Measurements from ENCODE around the gene MTCP1.

MTCP1 gene, protein sequence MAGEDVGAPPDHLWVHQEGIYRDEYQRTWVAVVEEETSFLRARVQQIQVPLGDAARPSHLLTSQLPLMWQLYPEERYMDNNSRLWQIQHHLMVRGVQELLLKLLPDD

DNA sequence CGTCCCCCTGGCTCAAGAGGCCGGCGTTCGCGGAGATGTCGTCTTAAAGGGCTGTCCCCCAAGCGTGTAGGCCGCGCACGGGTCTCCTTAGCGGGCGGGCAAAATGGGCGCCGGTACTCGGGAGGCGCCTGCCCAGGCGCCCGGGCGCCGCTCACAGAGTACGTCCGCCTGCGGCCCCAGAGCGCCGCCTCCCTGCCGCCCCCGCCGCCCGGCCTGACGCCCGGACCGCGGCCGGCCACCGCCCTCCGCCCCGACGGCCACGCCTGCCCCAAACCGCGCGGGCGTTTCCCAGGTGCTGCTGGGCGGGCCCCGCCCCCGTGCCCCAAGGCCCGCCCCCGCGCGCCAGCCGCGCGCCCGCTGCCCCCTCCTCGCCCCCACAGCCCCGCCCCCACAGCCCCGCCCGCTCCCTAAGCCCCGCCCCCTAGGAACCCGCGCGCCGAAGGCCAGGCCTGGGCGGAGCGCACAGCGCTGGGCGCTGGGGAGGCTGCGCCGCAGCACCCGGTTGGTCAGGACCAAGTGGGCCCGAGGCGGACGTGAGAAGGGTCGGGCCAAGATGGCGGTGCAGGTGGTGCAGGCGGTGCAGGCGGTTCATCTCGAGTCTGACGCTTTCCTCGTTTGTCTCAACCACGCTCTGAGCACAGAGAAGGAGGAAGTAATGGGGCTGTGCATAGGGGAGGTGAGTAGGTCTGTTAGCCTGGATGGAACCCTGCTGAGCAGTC, at the start of gene MTCP1, which contains the start of the genes BRCC3 and CMC4:
MTCP1 (minus strand) TSS at position 162 of the 719 bp plus-strand sequence. CDS start 5,126 bp downstream, outside the sequence.
BRCC3 (plus strand) TSS at position 534 of the 719 bp plus-strand sequence; CDS start at position 554, 20 bp downstream.
CMC4 (minus strand) TSS at position 162 of the 719 bp plus-strand sequence. CDS start 7,113 bp downstream, outside the sequence.
- peak within 1 kb of the TSS; percentile 78 for H3K4me3 ChIP-seq (ENCODE audit: low read depth, low read length)
- no peak for TF ChIP-seq CTCF (IDR thresholded peaks at IDR 0.05; ENCODE audit: borderline replicate concordance, insufficient read depth, low read depth, low read length)

DNA sequence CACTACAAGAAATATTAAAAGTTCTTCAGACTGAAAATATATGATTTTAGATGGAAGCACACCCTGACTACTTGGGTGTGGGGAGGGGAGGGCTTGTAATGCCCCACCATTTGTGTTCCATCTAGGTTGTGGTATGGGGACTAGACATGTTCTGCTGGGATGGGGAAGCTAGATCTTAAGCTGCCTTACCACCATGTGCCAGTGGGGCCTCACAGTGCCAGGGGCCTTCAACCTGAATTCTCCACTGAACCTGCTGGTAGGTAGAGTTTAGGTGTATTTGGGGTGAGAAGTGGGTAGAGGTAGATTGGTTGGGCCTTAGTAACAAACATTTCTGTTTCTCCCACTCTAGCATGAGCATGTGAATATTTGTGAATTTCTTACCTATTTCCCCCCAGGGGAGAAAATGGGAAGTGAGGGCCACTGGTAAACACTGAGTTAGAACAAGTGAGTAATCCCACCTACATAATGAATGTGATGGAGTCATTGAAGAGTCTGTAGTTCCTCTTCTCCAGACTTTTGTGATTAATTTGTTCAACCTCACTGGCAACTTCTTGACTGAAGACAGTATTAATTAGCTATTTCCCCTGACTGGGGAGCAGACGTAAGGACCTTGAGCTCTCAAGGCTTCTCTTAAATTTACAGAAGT, 44.4 kb upstream of the MTCP1 start:
- no peak for TF ChIP-seq CTCF (IDR thresholded peaks at IDR 0.05; ENCODE audit: borderline replicate concordance, insufficient read depth, low read depth, low read length)
- no peak overlapping the region for H3K4me3 ChIP-seq (ENCODE audit: low read depth, low read length)

- no peak for TF ChIP-seq CTCF (IDR thresholded peaks at IDR 0.05; ENCODE audit: borderline replicate concordance, insufficient read depth, low read depth, low read length)
- no peak overlapping the region for H3K4me3 ChIP-seq (ENCODE audit: low read depth, low read length)
These were observed 42.2 kb upstream of the MTCP1 start for GRCh38 chrX:155113097-155113496.

DNA sequence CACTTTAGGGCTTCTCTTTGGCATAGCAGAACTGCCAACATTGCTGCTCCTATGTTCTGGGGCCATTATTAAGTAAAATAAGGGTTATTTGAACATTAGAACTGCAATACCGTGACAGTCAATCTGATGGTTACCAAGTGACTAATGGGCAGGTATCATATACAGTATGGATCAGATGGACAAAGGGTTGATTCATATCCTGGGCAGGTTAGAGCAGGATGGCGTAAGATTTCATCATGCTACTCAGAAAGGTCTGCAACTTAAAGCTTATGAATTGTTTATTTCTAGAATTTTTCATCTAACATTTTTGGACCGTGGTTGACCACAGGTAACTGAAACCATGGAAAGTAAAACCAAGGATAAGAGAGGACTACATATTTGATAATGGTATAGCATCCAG, 41.2 kb upstream of the MTCP1 start:
- no peak for TF ChIP-seq CTCF (IDR thresholded peaks at IDR 0.05; ENCODE audit: borderline replicate concordance, insufficient read depth, low read depth, low read length)
- H3K4me3 ChIP-seq (ENCODE audit: low read depth, low read length): no peak overlapping the region

GRCh38 chrX:155108427-155108826, 37.5 kb upstream of the MTCP1 start:
- H3K4me3 ChIP-seq (ENCODE audit: low read depth, low read length): no peak overlapping the region
- no peak for TF ChIP-seq CTCF (IDR thresholded peaks at IDR 0.05; ENCODE audit: borderline replicate concordance, insufficient read depth, low read depth, low read length)

DNA sequence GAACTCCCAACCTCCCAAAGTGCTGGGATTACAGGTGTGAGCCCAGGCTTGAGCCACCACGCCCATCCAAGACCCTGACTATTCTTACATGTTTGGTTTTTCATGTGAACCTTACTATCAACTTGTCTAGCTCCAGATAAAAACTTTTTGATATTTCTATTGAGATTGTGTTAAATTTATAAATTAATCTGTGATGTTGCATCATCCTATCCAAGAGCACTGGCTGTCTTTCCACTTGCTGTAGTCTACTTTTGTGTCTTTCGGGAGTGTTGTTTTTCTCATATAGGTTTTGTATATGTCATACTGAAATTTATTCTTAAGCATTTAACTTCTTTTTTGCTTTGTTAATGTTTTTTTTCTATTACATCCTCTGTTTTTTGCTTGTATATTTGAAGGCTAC, 35.0 kb upstream of the MTCP1 start:
- H3K4me3 ChIP-seq (ENCODE audit: low read depth, low read length): no peak overlapping the region
- TF ChIP-seq CTCF (IDR thresholded peaks at IDR 0.05; ENCODE audit: borderline replicate concordance, insufficient read depth, low read depth, low read length): no peak

All from GM12875 (cell line).